Loucy (cell line): Measurements from ENCODE around the gene EFHC2.
A peak's percentile ranks its signal among the peaks of the same experiment; 100 is the strongest.

Experiments
- H2AFZ ChIP-seq: fragments of 200-600 bp; sonication (generic); 2 replicates; pipeline ENCODE4 v1.6.0; 2016; ENCODE audit warnings: antibody characterized with exemption, mild to moderate bottlenecking, low read length, moderate library complexity
- H3F3A ChIP-seq: fragments of 200-600 bp; 2 replicates; pipeline ENCODE4 v1.6.0; 2016; ENCODE audit warnings: antibody characterized with exemption, low read depth, mild to moderate bottlenecking
- H3K27me3 ChIP-seq: fragments of 200-600 bp; sonication (generic); 2 replicates; pipeline ENCODE4 v1.6.1; 2014; ENCODE audit warnings: low read length, mild to moderate bottlenecking; ENCODE audit not compliant: insufficient read depth, poor library complexity, severe bottlenecking
- H3K36me3 ChIP-seq: fragments of 200-600 bp; sonication (generic); 2 replicates; pipeline ENCODE4 v1.6.1; 2016; ENCODE audit warnings: low read length; ENCODE audit not compliant: insufficient read depth
- H3K4me1 ChIP-seq: fragments of 200-600 bp; sonication (generic); 2 replicates; pipeline ENCODE4 v1.5.1; 2014; ENCODE audit warnings: low read length, mild to moderate bottlenecking; ENCODE audit not compliant: insufficient read depth, poor library complexity, severe bottlenecking
- H3K4me2 ChIP-seq: fragments of 200-600 bp; sonication (generic); 2 replicates; pipeline ENCODE4 v1.6.0; 2014; ENCODE audit warnings: antibody characterized with exemption, low read length, low read depth, mild to moderate bottlenecking; ENCODE audit not compliant: poor library complexity, severe bottlenecking
- H3K4me3 ChIP-seq: fragments of 200-600 bp; sonication (generic); 2 replicates; pipeline ENCODE4 v1.5.1; 2014; ENCODE audit warnings: low read length, mild to moderate bottlenecking, mixed read lengths; ENCODE audit not compliant: poor library complexity, severe bottlenecking
- H3K79me2 ChIP-seq: fragments of 200-600 bp; sonication (generic); 2 replicates; pipeline ENCODE4 v1.6.1; 2014; ENCODE audit warnings: low read length; ENCODE audit not compliant: insufficient read depth
- H3K9ac ChIP-seq: fragments of 200-600 bp; sonication (generic); 2 replicates; pipeline ENCODE4 v1.6.0; 2014; ENCODE audit warnings: mild to moderate bottlenecking, low read depth, low read length, moderate library complexity; ENCODE audit not compliant: poor library complexity, severe bottlenecking
- H3K9me2 ChIP-seq: fragments of 200-600 bp; sonication (generic); replicated peaks from 2 replicates; pipeline ENCODE4 v1.6.1; 2016; ENCODE audit warnings: low read depth, low read length, mixed read lengths
- H3K9me3 ChIP-seq: fragments of 200-600 bp; sonication (generic); 2 replicates; pipeline ENCODE4 v1.6.1; 2014; ENCODE audit warnings: mild to moderate bottlenecking, antibody characterized with exemption, low read length, low read depth; ENCODE audit not compliant: insufficient read depth
- H4K20me1 ChIP-seq: fragments of 200-600 bp; sonication (generic); 2 replicates; pipeline ENCODE4 v1.6.0; 2014; ENCODE audit warnings: antibody characterized with exemption, low read length, mild to moderate bottlenecking; ENCODE audit not compliant: insufficient read depth, poor library complexity, severe bottlenecking
- CTCF ChIP-seq: fragments of 200-600 bp; sonication (generic); conservative IDR thresholded peaks from 2 replicates; pipeline ENCODE4 v1.5.1; 2014; ENCODE audit warnings: mild to moderate bottlenecking, antibody characterized with exemption, low read length
- EZH2phosphoT487 ChIP-seq: fragments of 200-600 bp; IDR thresholded peaks from 2 replicates; pipeline ENCODE4 v1.6.1; 2018; ENCODE audit warnings: antibody characterized with exemption, mild to moderate bottlenecking, moderate library complexity, borderline replicate concordance

The EFHC2 gene

GRCh38 chrX:44338361-44338760 is 5.1 kb downstream of the EFHC2 start:
- TF ChIP-seq EZH2phosphoT487 (no peak), CTCF (no peak)
- no peaks in the 10 kb centered on the region for H3K36me3 ChIP-seq
- no peaks in the 10 kb centered on the region for H3K79me2 ChIP-seq
- no peaks in the 10 kb centered on the region for H4K20me1 ChIP-seq
- H3K9me2 ChIP-seq: no peaks in the 10 kb centered on the region
- no peak overlapping the region for H2AFZ ChIP-seq
- H3K27me3 ChIP-seq: no peaks in the 10 kb centered on the region
- no peaks in the 10 kb centered on the region for H3F3A ChIP-seq
- H3K4me2 ChIP-seq: peak overlapping the region; percentile 12
- no peak overlapping the region for H3K9ac ChIP-seq
- peaks cover 23% of the 10 kb centered on the region for H3K4me1 ChIP-seq
- no peak overlapping the region for H3K4me3 ChIP-seq
- no peaks in the 10 kb centered on the region for H3K9me3 ChIP-seq

GRCh38 chrX:44332437-44332836 is 11.0 kb downstream of the EFHC2 start:
- Histone ChIP-seq H2AFZ (no peak overlapping the region), H3K79me2 (no peaks in the 10 kb centered on the region), H3K4me1 (peaks cover 26% of the 10 kb centered on the region), H3K9me2 (no peaks in the 10 kb centered on the region), H3K27me3 (no peaks in the 10 kb centered on the region), H3K36me3 (no peaks in the 10 kb centered on the region), H4K20me1 (no peaks in the 10 kb centered on the region), H3F3A (0 out of 2 replicates have a peak, but pooled peaks cover 2% of the 10 kb centered on the region), H3K4me2 (no peak overlapping the region), H3K4me3 (no peak overlapping the region), H3K9me3 (no peaks in the 10 kb centered on the region), H3K9ac (no peak overlapping the region)
- TF ChIP-seq CTCF: no peak
- TF ChIP-seq EZH2phosphoT487: no peak

DNA sequence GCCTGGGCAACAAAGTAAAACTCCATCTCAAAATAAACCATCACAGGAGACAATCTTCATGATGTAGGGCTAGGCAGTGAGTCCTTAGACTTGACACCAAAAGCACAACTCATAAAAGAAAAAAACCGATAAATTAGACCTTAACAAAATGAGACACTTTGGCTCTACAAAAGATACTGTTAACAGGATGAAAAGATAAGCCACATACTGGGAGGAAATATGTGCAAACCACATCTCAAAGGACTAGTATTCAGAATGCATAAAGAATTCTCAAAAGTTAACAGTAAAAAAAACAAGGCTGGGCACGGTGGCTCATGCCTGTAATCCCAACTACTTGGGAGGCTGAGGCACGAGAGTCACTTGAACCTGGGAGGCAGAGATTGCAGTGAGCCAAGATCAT is 13.2 kb downstream of the EFHC2 start:
- H3K79me2 ChIP-seq: no peaks in the 10 kb centered on the region
- peaks cover 26% of the 10 kb centered on the region for H3K4me1 ChIP-seq
- no peaks in the 10 kb centered on the region for H3K9me3 ChIP-seq
- H3K9ac ChIP-seq: no peak overlapping the region
- H3K27me3 ChIP-seq: no peaks in the 10 kb centered on the region
- no peaks in the 10 kb centered on the region for H4K20me1 ChIP-seq
- 0 out of 2 replicates have a peak, but pooled peaks cover 2% of the 10 kb centered on the region for H3F3A ChIP-seq
- no peak for TF ChIP-seq CTCF
- TF ChIP-seq EZH2phosphoT487: no peak
- H3K36me3 ChIP-seq: no peaks in the 10 kb centered on the region
- H3K9me2 ChIP-seq: no peaks in the 10 kb centered on the region
- peak overlapping the region; percentile 44 for H3K4me2 ChIP-seq
- peak overlapping the region; percentile 20 for H3K4me3 ChIP-seq
- H2AFZ ChIP-seq: no peak overlapping the region
